ENCODE results near the gene SGK1.

- no peak for TF ChIP-seq CTCF (IDR thresholded peaks at IDR 0.05; ENCODE audit: low read depth, low read length)
- TF ChIP-seq POLR2A (IDR thresholded peaks at IDR 0.05; ENCODE audit: extremely low read depth, insufficient read length), result no peak
- TF ChIP-seq MYC (IDR thresholded peaks at IDR 0.05; ENCODE audit: low read depth, low read length), result no peak
- TF ChIP-seq MAX (IDR thresholded peaks at IDR 0.05; ENCODE audit: low read depth, low read length), result no peak
Observed at GRCh38 chr6:134177236-134177635, 140.7 kb downstream of the SGK1 start.
